NCI-H2081 (cell line): ENCODE results near the gene TRIM67.
A peak's percentile ranks its signal among the peaks of the same experiment; 100 is the strongest.

Experiments used
- DNase-seq, 2 experiments: peaks; one replicate each; lab custom pipeline; 2025; lab: John Stamatoyannopoulos, UW

Gene TRIM67

GRCh38 chr1:231233735-231234417, 72.0 kb downstream of the TRIM67 start:
- no peak for DNase-seq

GRCh38 chr1:231234506-231234905, 72.6 kb downstream of the TRIM67 start:
- no peak for DNase-seq

GRCh38 chr1:231235526-231236207, 73.8 kb downstream of the TRIM67 start:
- peak in 1 of 2 experiments; percentile 16 for DNase-seq

GRCh38 chr1:231236208-231236591, 74.3 kb downstream of the TRIM67 start:
- peak in 1 of 2 experiments; percentile 85 for DNase-seq

- no peak for DNase-seq
Measured at GRCh38 chr1:231236938-231237337, 75.1 kb downstream of the TRIM67 start.

- DNase-seq: no peak
Measured at GRCh38 chr1:231238298-231238697, 76.4 kb downstream of the TRIM67 start.

GRCh38 chr1:231240531-231240882, 78.6 kb downstream of the TRIM67 start:
- DNase-seq: no peak

GRCh38 chr1:231240883-231241735, 79.3 kb downstream of the TRIM67 start, which contains the start of gene GNPAT:
TSS of gene GNPAT (plus strand) at chr1:231241212. CDS start at chr1:231241379, 167 bp downstream.
- DNase-seq: peak; percentile 84 to 87

- peak; percentile 19 to 49 for DNase-seq
Measured at GRCh38 chr1:231241750-231242149, 79.9 kb downstream of the TRIM67 start.

GRCh38 chr1:231242516-231243198, 80.8 kb downstream of the TRIM67 start:
- no peak for DNase-seq

- no peak for DNase-seq
Measured at GRCh38 chr1:231248778-231249177, 86.9 kb downstream of the TRIM67 start.

- no peak for DNase-seq
Measured at GRCh38 chr1:231252336-231252735, 90.5 kb downstream of the TRIM67 start.

GRCh38 chr1:231260351-231260750, 98.5 kb downstream of the TRIM67 start:
- no peak for DNase-seq

GRCh38 chr1:231264642-231265041, 102.8 kb downstream of the TRIM67 start:
- DNase-seq: no peak

GRCh38 chr1:231265379-231265778, 103.5 kb downstream of the TRIM67 start:
- DNase-seq: peak in 1 of 2 experiments; percentile 13

- DNase-seq: no peak
Measured at GRCh38 chr1:231266811-231267322, 105.0 kb downstream of the TRIM67 start.
